ENCODE results near the gene CD34. TPM values are rescaled to one million over a fixed set of nuclear protein-coding genes. Genes with fewer than 3 reads are reported as not detected.

Gene CD34
- total and polyA plus RNA-seq, 2 donors: 6.4 to 14.5 TPM

DNA sequence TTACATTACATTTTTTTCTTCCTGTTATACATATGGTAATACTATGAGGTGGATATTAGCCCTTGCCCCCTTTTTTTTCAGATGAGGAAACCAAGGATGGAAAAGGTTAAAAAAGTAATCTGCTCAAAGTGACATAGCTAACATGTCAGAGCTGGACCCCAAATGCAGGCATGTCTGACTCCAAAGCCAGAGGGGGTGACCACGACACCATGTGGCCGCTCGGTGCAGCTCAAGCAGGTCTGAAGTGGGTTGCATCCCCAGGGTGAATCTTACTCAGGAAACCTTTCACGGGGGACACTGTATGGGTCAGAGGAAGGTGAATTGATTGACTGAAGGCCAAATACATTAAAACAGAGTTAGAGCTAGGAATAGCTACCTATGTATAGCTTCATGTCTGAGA is 34.8 kb downstream of the CD34 start:
- Histone ChIP-seq H3K4me3 (ENCODE audit: low read length in 2 of 2) (no peak overlapping the region), H3K4me1 (ENCODE audit: control insufficient read depth in 2 of 2, insufficient read depth in 2 of 2, low read length in 2 of 2) (peaks cover 27 to 63% of the 10 kb centered on the region in 2 donors), H3K27me3 (ENCODE audit: control insufficient read depth in 2 of 2, insufficient read depth in 1 of 2, low read length in 1 of 2) (no peaks in the 10 kb centered on the region), H3K36me3 (ENCODE audit: control insufficient read depth in 2 of 2, insufficient read depth in 2 of 2, low read length in 1 of 2) (no peaks in the 10 kb centered on the region), H3K9me3 (ENCODE audit: control insufficient read depth in 2 of 2, insufficient read depth in 1 of 2, low read length in 1 of 2) (no peaks in the 10 kb centered on the region), H3K27ac (ENCODE audit: low read depth in 1 of 2, low read length in 1 of 2) (no peak overlapping the region)
- 44% methylated on average over 4 of the region's 4 CpGs for WGBS
- no peak for DNase-seq (ENCODE audit: low read depth in 6 of 9, low spot score in 9 of 9)

DNA sequence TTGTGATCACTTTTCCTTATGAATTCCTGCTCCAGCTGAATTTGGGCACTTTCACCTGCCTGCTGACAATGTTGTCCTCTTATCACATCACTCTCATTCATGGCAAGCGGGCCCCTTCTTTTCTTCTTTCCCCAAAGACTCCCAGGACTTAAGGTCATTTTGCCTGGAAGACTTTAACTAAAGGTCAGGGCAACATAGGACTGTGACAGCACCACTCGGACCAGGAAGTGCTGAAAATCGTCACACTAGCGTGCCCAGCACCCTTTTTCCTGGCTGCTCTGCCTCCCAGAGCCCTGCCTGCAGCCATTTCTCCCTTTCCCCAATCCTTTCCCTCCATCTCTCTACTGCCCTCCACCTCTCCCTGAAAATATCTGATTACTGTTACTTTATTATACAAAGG is 35.4 kb downstream of the CD34 start:
- Histone ChIP-seq H3K9me3 (ENCODE audit: control insufficient read depth in 2 of 2, insufficient read depth in 1 of 2, low read length in 1 of 2) (no peaks in the 10 kb centered on the region), H3K27ac (ENCODE audit: low read depth in 1 of 2, low read length in 1 of 2) (peak overlapping the region in 1 of 2 donors; percentile 4), H3K4me3 (ENCODE audit: low read length in 2 of 2) (no peak overlapping the region), H3K4me1 (ENCODE audit: control insufficient read depth in 2 of 2, insufficient read depth in 2 of 2, low read length in 2 of 2) (peaks cover 33 to 69% of the 10 kb centered on the region in 2 donors), H3K36me3 (ENCODE audit: control insufficient read depth in 2 of 2, insufficient read depth in 2 of 2, low read length in 1 of 2) (no peaks in the 10 kb centered on the region), H3K27me3 (ENCODE audit: control insufficient read depth in 2 of 2, insufficient read depth in 1 of 2, low read length in 1 of 2) (no peaks in the 10 kb centered on the region)
- 84% methylated on average over 4 of the region's 4 CpGs for WGBS
- DNase-seq (ENCODE audit: low read depth in 6 of 9, low spot score in 9 of 9): no peak

DNA sequence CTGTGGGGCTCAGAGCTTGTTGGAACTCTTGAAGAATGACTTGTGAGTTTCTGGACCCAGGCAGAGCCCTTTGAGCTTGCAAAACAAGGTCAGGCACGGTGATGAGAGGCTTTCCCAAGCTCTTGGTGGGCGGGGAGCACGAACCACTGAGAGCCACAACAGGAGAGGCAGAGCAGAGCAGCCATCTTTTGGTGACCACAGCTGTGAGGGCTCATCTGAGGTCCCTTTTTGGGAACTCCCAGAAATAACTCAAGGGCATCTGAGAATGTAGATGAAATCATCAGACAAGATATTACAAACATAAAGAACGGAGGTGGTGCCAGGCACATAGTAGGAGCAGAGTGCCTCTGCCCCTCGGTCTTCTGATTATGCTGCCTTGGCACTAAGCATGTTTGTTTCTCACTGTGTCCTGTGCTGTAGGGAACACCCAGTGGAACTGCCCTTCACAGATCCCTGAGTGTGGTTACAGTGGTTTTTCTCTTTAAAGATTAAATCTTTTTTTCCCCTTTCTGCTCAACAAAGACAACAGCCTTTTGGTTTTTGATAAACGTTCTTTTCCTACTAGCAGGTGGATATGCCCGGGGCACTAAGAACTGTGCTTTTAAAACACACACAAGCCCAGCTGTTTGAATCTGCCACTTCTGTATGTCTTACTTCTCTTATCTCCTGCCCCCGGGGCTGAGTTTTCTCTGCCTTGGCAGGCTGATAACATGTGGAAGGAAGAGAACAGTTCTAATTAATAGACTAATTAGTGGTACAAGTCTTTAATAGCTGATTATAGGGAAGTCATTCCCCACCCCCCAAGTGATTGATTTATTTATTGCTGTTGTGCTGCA is 37.7 kb downstream of the CD34 start:
- H3K36me3 ChIP-seq (ENCODE audit: control insufficient read depth in 2 of 2, insufficient read depth in 2 of 2, low read length in 1 of 2): no peaks in the 10 kb centered on the region
- 4% methylated on average over 8 of the region's 8 CpGs for whole genome bisulfite sequencing
- peak overlapping the region in 1 of 2 donors; percentile 23 for H3K4me3 ChIP-seq (ENCODE audit: low read length in 2 of 2)
- peaks cover 46 to 73% of the 10 kb centered on the region in 2 donors for H3K4me1 ChIP-seq (ENCODE audit: control insufficient read depth in 2 of 2, insufficient read depth in 2 of 2, low read length in 2 of 2)
- H3K9me3 ChIP-seq (ENCODE audit: control insufficient read depth in 2 of 2, insufficient read depth in 1 of 2, low read length in 1 of 2): peaks cover 0 to 2% of the 10 kb centered on the region in 2 donors
- H3K27ac ChIP-seq (ENCODE audit: low read depth in 1 of 2, low read length in 1 of 2): peak overlapping the region; percentile 70 to 85
- no peaks in the 10 kb centered on the region for H3K27me3 ChIP-seq (ENCODE audit: control insufficient read depth in 2 of 2, insufficient read depth in 1 of 2, low read length in 1 of 2)
- DNase-seq (ENCODE audit: low read depth in 6 of 9, low spot score in 9 of 9): peak in 2 of 9 donors; percentile 50 to 81

DNA sequence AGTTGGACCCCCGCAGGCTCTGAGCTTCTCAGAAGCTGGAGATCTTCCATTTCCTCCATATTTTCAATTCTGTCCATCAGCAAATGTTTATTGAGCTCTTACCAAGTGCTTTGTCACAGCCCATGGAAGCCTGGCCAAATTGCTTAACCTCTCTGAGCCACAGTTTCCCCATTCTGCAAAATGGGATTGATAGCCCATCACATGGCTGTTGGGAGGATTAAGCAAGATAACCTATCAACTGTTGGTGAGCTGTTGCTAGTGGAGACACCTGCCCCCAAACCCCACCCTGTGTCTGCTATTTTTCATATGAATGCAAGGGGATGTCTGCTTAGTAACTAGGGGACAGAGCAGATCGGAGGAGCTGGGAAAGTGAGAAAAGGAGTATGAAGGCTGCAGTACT is 38.3 kb downstream of the CD34 start:
- Histone ChIP-seq H3K4me3 (ENCODE audit: low read length in 2 of 2) (peak overlapping the region in 1 of 2 donors; percentile 14), H3K9me3 (ENCODE audit: control insufficient read depth in 2 of 2, insufficient read depth in 1 of 2, low read length in 1 of 2) (peaks cover 0 to 3% of the 10 kb centered on the region in 2 donors), H3K27ac (ENCODE audit: low read depth in 1 of 2, low read length in 1 of 2) (peak overlapping the region; percentile 70 to 85), H3K4me1 (ENCODE audit: control insufficient read depth in 2 of 2, insufficient read depth in 2 of 2, low read length in 2 of 2) (peaks cover 48 to 77% of the 10 kb centered on the region in 2 donors), H3K27me3 (ENCODE audit: control insufficient read depth in 2 of 2, insufficient read depth in 1 of 2, low read length in 1 of 2) (no peaks in the 10 kb centered on the region), H3K36me3 (ENCODE audit: control insufficient read depth in 2 of 2, insufficient read depth in 2 of 2, low read length in 1 of 2) (peaks cover 0 to 1% of the 10 kb centered on the region in 2 donors)
- WGBS: 64% methylated on average over 2 of the region's 2 CpGs
- DNase-seq (ENCODE audit: low read depth in 6 of 9, low spot score in 9 of 9): no peak

DNA sequence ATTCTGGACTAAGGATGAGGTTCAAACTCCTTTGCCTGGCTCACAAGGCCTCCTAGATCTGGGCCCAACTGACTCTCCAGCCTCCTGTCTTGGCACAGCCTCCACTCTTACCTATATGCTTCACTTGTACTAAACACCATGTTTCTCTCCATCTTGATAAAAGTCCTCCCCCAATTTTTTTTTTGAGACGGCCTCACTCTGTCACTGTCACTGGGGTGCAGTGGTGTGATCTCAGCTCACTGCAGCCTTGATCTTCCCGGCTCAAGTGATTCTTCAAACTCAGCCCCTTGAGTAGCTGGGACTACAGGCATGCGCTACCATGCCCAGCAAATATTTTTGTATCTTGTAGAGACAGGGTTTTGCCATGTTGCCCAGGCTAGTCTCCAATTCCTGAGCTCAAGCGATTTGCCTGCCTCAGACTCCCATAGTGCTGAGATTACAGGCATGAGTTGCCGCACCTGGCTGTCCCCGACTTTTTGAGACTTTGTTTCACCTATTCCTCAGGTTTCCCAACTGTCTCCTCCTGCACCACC is 39.7 kb downstream of the CD34 start:
- peaks cover 59 to 84% of the 10 kb centered on the region in 2 donors for H3K4me1 ChIP-seq (ENCODE audit: control insufficient read depth in 2 of 2, insufficient read depth in 2 of 2, low read length in 2 of 2)
- H3K36me3 ChIP-seq (ENCODE audit: control insufficient read depth in 2 of 2, insufficient read depth in 2 of 2, low read length in 1 of 2): peaks cover 3 to 14% of the 10 kb centered on the region in 2 donors
- peak overlapping the region; percentile 67 to 85 for H3K27ac ChIP-seq (ENCODE audit: low read depth in 1 of 2, low read length in 1 of 2)
- H3K27me3 ChIP-seq (ENCODE audit: control insufficient read depth in 2 of 2, insufficient read depth in 1 of 2, low read length in 1 of 2): no peaks in the 10 kb centered on the region
- H3K4me3 ChIP-seq (ENCODE audit: low read length in 2 of 2): no peak overlapping the region
- no peak for DNase-seq (ENCODE audit: low read depth in 6 of 9, low spot score in 9 of 9)
- H3K9me3 ChIP-seq (ENCODE audit: control insufficient read depth in 2 of 2, insufficient read depth in 1 of 2, low read length in 1 of 2): peaks cover 0 to 3% of the 10 kb centered on the region in 2 donors
- 58% methylated on average over 6 of the region's 6 CpGs for WGBS

DNA sequence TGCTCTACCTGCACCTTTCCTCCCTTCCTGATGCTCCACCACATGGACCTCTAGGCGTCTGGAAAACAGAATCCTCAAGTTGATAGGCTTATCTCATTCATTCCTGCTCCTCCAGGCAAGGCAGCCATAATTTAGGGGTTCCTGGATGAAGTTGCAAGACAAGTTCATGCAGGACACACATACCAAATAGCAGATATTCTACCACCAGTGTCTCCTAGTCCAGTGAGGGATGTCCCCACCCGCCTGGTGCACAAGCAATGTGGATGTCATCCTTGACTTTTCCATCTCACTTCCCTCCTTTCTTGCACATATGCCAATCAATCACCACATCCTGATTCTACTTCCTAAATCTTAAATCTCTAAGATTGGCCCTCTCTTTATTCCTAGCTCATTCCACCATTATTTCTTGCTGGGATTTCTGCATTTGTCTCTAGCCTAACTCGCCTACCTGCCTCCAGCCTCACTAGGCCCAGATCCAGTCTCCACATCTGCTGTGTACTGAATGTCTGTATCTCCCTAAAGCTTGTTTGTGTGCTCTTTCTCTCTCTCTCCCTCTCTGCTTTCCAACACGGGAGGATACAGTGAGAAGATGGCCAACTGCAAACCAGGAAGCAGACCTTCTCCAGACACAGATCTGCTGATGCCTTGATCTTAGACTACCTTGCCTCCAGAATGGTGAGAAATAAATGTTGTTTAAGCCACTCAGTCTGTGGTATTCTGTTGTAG is 40.5 kb downstream of the CD34 start:
- peaks cover 0 to 3% of the 10 kb centered on the region in 2 donors for H3K9me3 ChIP-seq (ENCODE audit: control insufficient read depth in 2 of 2, insufficient read depth in 1 of 2, low read length in 1 of 2)
- H3K27me3 ChIP-seq (ENCODE audit: control insufficient read depth in 2 of 2, insufficient read depth in 1 of 2, low read length in 1 of 2): no peaks in the 10 kb centered on the region
- WGBS: 81% methylated on average over 4 of the region's 4 CpGs
- peaks cover 3 to 21% of the 10 kb centered on the region in 2 donors for H3K36me3 ChIP-seq (ENCODE audit: control insufficient read depth in 2 of 2, insufficient read depth in 2 of 2, low read length in 1 of 2)
- peaks cover 65 to 84% of the 10 kb centered on the region in 2 donors for H3K4me1 ChIP-seq (ENCODE audit: control insufficient read depth in 2 of 2, insufficient read depth in 2 of 2, low read length in 2 of 2)
- peak overlapping the region; percentile 8 to 85 for H3K27ac ChIP-seq (ENCODE audit: low read depth in 1 of 2, low read length in 1 of 2)
- H3K4me3 ChIP-seq (ENCODE audit: low read length in 2 of 2): no peak overlapping the region
- DNase-seq (ENCODE audit: low read depth in 6 of 9, low spot score in 9 of 9): no peak

DNA sequence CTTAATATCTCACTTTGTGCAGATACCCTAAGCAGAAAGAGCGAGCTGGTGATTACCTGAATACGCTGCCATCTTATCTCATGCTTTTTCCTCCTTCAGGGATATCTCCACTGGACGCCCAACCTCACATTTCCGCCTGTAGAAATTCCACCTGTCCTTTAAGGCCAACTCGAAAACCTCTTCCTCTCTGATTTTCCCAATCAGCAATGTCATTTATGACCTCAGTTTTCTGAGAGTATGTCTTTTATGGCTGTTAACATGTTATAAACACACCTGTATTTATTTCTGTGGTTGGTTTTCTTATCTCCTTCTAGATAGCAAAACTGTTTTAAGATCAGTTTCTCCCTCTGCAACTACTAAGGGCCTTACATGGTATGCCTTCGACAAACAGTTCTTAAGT is 41.1 kb downstream of the CD34 start:
- DNase-seq (ENCODE audit: low read depth in 6 of 9, low spot score in 9 of 9): no peak
- WGBS: 65% methylated on average over 6 of the region's 6 CpGs
- Histone ChIP-seq H3K9me3 (ENCODE audit: control insufficient read depth in 2 of 2, insufficient read depth in 1 of 2, low read length in 1 of 2) (peaks cover 0 to 3% of the 10 kb centered on the region in 2 donors), H3K4me1 (ENCODE audit: control insufficient read depth in 2 of 2, insufficient read depth in 2 of 2, low read length in 2 of 2) (peaks cover 70 to 85% of the 10 kb centered on the region in 2 donors), H3K36me3 (ENCODE audit: control insufficient read depth in 2 of 2, insufficient read depth in 2 of 2, low read length in 1 of 2) (peaks cover 3 to 26% of the 10 kb centered on the region in 2 donors), H3K27me3 (ENCODE audit: control insufficient read depth in 2 of 2, insufficient read depth in 1 of 2, low read length in 1 of 2) (no peaks in the 10 kb centered on the region), H3K27ac (ENCODE audit: low read depth in 1 of 2, low read length in 1 of 2) (peak overlapping the region in 1 of 2 donors; percentile 85), H3K4me3 (ENCODE audit: low read length in 2 of 2) (peak overlapping the region in 1 of 2 donors; percentile 42)

DNA sequence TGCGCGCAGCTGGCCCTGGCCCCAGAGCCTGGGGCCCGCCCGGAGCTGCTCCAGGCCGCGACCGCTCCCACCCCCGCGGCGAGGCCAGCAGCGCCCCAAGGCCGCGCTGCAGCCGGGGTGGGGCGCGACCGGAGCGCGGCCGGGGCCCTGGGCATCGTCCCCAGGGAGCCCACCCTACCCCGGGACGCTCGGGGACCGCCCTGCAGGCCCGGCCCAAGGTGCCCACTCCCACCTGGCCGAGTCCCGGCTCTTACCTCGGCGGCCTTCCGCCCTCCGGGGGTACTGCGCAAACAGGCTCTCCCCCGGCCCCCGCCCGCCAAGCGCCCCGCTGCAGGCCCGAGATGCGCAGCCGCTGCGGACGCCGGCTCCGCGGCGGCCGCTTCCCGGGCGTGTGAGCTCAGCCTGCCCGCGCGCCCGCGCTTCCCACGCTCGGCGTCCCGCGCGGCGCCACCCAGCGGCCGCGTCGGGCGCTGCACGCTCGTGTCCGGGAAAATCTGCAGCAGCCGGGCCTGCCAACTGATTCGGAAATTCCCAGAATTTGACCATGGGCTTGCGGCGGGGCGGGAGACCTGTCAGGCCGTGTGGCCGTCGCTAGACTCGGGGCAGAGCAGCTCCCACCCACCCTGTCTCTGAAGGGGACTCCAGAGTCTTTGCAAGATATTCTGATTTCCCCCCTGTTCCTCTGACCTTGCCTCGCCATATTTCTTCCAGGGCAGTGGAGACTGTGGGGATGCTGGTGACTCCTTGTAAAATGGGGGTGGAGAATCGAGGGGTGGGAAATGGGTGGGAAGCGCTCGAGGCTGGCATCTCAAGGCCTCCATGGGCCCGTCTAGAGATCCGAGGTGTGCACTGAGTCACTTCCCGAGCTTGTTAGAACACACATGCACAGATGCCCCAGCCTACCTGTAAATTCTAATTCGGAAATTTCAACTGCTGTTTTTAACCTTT is 41.9 kb downstream of the CD34 start:
- DNase-seq (ENCODE audit: low read depth in 6 of 9, low spot score in 9 of 9): peak in 7 of 9 donors; percentile 63 to 88 (median 81)
- H3K9me3 ChIP-seq (ENCODE audit: control insufficient read depth in 2 of 2, insufficient read depth in 1 of 2, low read length in 1 of 2): peaks cover 0 to 3% of the 10 kb centered on the region in 2 donors
- peak overlapping the region; percentile 94 to 97 for H3K27ac ChIP-seq (ENCODE audit: low read depth in 1 of 2, low read length in 1 of 2)
- H3K27me3 ChIP-seq (ENCODE audit: control insufficient read depth in 2 of 2, insufficient read depth in 1 of 2, low read length in 1 of 2): no peaks in the 10 kb centered on the region
- peak overlapping the region; percentile 58 to 85 for H3K4me3 ChIP-seq (ENCODE audit: low read length in 2 of 2)
- H3K36me3 ChIP-seq (ENCODE audit: control insufficient read depth in 2 of 2, insufficient read depth in 2 of 2, low read length in 1 of 2): peaks cover 3 to 34% of the 10 kb centered on the region in 2 donors
- 6% methylated on average over 87 of the region's 87 CpGs for WGBS
- peaks cover 77 to 88% of the 10 kb centered on the region in 2 donors for H3K4me1 ChIP-seq (ENCODE audit: control insufficient read depth in 2 of 2, insufficient read depth in 2 of 2, low read length in 2 of 2)
